Glutamatergic neuron (in vitro differentiated cells): ENCODE measurements around the gene SYNJ2. TPM values are rescaled to one million over a fixed set of nuclear protein-coding genes. Genes with fewer than 3 reads are reported as not detected.

Experiments
- DNase-seq: peaks from one replicate; pipeline ENCODE4 v3.0.0; 2022
- H3K27ac Mint-ChIP-seq: one replicate; pipeline ENCODE4 v1.8.0; 2020; ENCODE audit warnings: mild to moderate bottlenecking, mixed read lengths, inconsistent platforms; ENCODE audit not compliant: unreplicated experiment
- H3K27me3 Mint-ChIP-seq: one replicate; pipeline ENCODE4 v1.8.0; 2020; ENCODE audit warnings: mild to moderate bottlenecking, moderate library complexity, mixed read lengths, inconsistent platforms; ENCODE audit not compliant: unreplicated experiment
- H3K36me3 Mint-ChIP-seq: one replicate; pipeline ENCODE4 v1.8.0; 2020; ENCODE audit warnings: mild to moderate bottlenecking, mixed read lengths, inconsistent platforms; ENCODE audit not compliant: unreplicated experiment
- H3K4me1 Mint-ChIP-seq: one replicate; pipeline ENCODE4 v1.8.0; 2020; ENCODE audit warnings: mild to moderate bottlenecking, low read depth, mixed read lengths, inconsistent platforms; ENCODE audit not compliant: unreplicated experiment
- H3K4me3 Mint-ChIP-seq: one replicate; pipeline ENCODE4 v1.8.0; 2020; ENCODE audit warnings: mild to moderate bottlenecking, mixed read lengths, inconsistent platforms; ENCODE audit not compliant: unreplicated experiment
- H3K9me3 Mint-ChIP-seq: one replicate; pipeline ENCODE4 v1.8.0; 2020; ENCODE audit warnings: mild to moderate bottlenecking, moderate library complexity, mixed read lengths, inconsistent platforms; ENCODE audit not compliant: unreplicated experiment
- total RNA-seq: library from RNA; stranded (reverse); fragmentation: NEBNext Ultra II Directional; extraction: Animal tissue kit (Norgen Biotek cat#: 25700); gene quantifications from one replicate; pipeline ENCODE4 v1.2.1, GENCODE V29; 2021; ENCODE audit not compliant: unreplicated experiment
- TF ChIP-seq, protein P1 (sequence below): fragments of 200-600 bp; sonication (generic); IDR thresholded peaks from one replicate; pipeline ENCODE4 v1.5.0; 2021; ENCODE audit not compliant: partially characterized antibody, unreplicated experiment

SYNJ2 gene
- total RNA-seq, 1 donor from 2014 or later = 2.4 TPM

DNA sequence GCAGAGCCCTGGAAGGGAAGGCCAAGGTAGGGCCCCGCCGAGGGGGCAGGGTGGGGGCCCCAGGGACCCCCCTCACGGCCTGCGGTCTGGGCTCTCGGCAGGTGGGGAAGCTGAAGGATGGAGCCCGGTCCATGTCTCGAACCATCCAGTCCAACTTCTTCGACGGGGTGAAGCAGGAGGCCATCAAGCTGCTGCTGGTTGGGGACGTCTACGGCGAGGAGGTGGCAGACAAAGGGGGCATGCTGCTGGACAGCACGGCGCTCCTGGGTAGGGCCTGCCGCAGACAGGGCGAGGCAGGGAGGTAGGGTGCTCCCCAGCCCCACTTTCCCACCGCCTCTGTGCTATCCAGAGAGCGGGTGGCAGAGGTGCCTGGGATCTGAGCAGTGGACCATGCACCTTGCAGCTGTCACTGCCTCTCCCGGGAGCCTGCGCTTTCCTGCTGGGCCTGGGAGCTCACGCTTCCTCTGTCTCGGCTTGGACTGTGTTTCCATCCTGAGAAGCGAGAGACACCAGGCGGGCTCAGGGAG is 83.1 kb downstream of the SYNJ2 start:
- no peaks in the 10 kb centered on the region for H3K36me3 Mint-ChIP-seq
- no peak overlapping the region for H3K27ac Mint-ChIP-seq
- no peak for DNase-seq
- H3K4me3 Mint-ChIP-seq = no peak overlapping the region
- peaks cover 11% of the 10 kb centered on the region for H3K27me3 Mint-ChIP-seq
- H3K9me3 Mint-ChIP-seq = peaks cover 10% of the 10 kb centered on the region
- peaks cover 21% of the 10 kb centered on the region for H3K4me1 Mint-ChIP-seq
- TF ChIP-seq, protein P1, sequence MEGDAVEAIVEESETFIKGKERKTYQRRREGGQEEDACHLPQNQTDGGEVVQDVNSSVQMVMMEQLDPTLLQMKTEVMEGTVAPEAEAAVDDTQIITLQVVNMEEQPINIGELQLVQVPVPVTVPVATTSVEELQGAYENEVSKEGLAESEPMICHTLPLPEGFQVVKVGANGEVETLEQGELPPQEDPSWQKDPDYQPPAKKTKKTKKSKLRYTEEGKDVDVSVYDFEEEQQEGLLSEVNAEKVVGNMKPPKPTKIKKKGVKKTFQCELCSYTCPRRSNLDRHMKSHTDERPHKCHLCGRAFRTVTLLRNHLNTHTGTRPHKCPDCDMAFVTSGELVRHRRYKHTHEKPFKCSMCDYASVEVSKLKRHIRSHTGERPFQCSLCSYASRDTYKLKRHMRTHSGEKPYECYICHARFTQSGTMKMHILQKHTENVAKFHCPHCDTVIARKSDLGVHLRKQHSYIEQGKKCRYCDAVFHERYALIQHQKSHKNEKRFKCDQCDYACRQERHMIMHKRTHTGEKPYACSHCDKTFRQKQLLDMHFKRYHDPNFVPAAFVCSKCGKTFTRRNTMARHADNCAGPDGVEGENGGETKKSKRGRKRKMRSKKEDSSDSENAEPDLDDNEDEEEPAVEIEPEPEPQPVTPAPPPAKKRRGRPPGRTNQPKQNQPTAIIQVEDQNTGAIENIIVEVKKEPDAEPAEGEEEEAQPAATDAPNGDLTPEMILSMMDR = no peak

DNA sequence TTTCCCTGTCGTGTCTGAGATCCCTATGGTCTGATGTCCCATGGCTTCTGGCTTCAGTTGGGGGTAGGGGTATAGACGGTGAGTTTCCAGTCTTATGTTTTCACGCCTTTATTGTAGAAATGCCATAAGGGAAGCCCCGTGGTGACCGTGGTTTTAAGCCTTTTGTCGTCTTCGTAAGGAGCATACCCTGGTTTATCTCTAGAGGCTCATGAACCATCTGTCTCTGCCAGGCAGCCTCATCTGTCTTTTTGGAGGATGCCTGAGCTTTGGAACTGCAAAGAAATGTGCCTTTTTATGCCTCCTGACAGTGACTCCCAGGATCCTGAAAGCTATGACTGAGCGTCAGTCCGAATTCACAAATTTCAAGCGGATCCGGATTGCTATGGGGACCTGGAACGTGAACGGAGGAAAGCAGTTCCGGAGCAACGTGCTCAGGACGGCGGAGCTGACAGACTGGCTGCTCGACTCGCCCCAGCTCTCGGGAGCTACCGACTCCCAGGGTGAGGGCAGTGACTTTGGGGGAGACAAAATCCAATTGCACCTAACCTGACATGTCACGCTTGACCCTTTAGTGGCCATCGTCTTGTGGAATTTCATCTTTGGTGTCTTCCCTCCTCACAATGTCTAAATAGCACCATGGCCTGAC is 84.6 kb downstream of the SYNJ2 start:
- Mint-ChIP-seq H3K27me3 (peaks cover 11% of the 10 kb centered on the region), H3K36me3 (no peaks in the 10 kb centered on the region), H3K27ac (peak overlapping the region; percentile 75), H3K4me3 (peak overlapping the region; percentile 20), H3K9me3 (peaks cover 10% of the 10 kb centered on the region), H3K4me1 (peaks cover 21% of the 10 kb centered on the region)
- TF ChIP-seq, protein P1 = no peak
- DNase-seq = no peak

DNA sequence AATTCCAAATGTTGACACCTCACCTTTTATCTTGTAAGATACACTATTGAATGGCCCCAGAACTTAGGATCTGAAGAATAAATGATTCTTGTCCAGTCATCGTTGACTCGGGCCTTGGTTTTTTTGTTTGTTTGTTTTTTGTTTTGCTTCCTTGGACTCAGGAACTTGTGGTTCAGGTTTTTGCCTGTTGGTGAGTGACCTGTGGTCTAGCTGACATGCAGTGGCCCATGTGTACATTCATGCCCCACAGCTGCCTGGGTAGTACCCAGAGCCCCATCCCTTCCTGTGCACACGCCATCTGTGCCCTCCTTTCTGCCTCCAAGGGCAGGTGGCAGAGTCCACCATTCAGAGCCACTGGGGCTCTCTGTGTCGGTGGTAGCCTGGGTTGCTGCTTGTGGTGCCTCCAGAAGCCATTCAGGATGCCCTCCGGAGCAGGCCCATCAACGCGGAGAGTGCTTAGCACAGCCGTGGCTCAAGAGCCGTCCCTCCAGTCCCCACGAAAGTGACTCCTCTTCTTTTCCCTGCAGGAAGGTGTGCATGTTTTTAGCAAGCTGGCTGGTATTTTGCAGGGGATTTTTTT is 85.9 kb downstream of the SYNJ2 start:
- Mint-ChIP-seq H3K4me1 (peaks cover 24% of the 10 kb centered on the region), H3K9me3 (peaks cover 10% of the 10 kb centered on the region), H3K27ac (no peak overlapping the region), H3K4me3 (no peak overlapping the region), H3K36me3 (no peaks in the 10 kb centered on the region), H3K27me3 (peaks cover 13% of the 10 kb centered on the region)
- TF ChIP-seq, protein P1 = no peak
- no peak for DNase-seq

DNA sequence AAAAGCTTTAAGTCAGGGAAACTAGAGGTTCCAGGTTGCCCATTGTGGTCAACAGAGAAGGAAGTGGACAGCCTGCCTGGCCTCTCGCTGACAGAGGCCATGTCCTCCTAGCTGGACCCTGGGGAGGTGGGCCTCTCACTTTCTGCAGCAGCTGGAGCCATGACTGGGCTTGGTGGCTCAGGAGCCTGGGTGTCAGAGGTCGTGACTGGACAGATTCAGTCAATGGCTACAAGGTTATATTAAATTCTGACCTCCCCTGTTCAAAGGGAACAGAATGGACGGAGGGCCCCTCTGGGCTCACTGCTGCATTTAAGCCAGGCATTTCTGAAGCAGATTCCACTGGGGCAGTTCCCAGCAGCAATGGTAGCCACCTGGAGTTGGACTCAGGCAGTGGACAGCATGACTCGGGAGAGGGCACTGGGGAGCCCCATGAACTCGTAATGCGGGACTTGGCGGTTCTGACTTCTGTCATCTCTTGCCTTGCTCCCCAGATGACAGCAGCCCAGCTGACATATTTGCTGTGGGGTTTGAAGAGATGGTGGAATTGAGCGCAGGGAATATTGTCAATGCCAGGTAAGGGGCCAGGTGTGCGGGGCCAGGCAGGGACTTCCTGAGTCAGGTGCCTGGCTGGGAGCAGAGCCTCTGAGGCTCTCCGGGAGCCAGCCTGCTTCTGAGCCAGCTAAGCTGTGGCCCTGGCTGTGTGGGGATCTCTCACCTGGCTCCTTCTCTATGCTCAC is 86.7 kb downstream of the SYNJ2 start:
- Mint-ChIP-seq H3K27ac (no peak overlapping the region), H3K4me1 (peaks cover 24% of the 10 kb centered on the region), H3K36me3 (no peaks in the 10 kb centered on the region), H3K9me3 (peaks cover 10% of the 10 kb centered on the region), H3K4me3 (no peak overlapping the region), H3K27me3 (peaks cover 10% of the 10 kb centered on the region)
- DNase-seq = no peak
- TF ChIP-seq, protein P1 = no peak
